GM18511 (cell line): ENCODE measurements around the gene PIP4P1.

Source experiments
- ATAC-seq: cut with Tn5 transposase; IDR thresholded peaks from one replicate; pipeline ENCODE4 v1.9.1; 2021; ENCODE audit warnings: mild to moderate bottlenecking, moderate library complexity; ENCODE audit not compliant: unreplicated experiment

Gene PIP4P1

GRCh38 chr14:20438664-20439063 lies 22.6 kb downstream of the PIP4P1 start:
- ATAC-seq, result peak; percentile 52

GRCh38 chr14:20436363-20436755 lies 24.9 kb downstream of the PIP4P1 start:
- ATAC-seq, result no peak

- ATAC-seq, result no peak
Observed at GRCh38 chr14:20435582-20436362, 25.5 kb downstream of the PIP4P1 start, which contains the start of gene KLHL33. KLHL33 (minus strand) TSS chr14:20436166; CDS start chr14:20435811, 355 bp downstream.

GRCh38 chr14:20434701-20435581 lies 26.3 kb downstream of the PIP4P1 start:
- ATAC-seq, result no peak

- ATAC-seq, result no peak
Observed at GRCh38 chr14:20429801-20430669, 31.2 kb downstream of the PIP4P1 start.

- ATAC-seq, result no peak
Observed at GRCh38 chr14:20428802-20429201, 32.4 kb downstream of the PIP4P1 start.

- ATAC-seq, result peak; percentile 43
Observed at GRCh38 chr14:20428010-20428365, 33.2 kb downstream of the PIP4P1 start.

- ATAC-seq, result peak; percentile 86
Observed at GRCh38 chr14:20427231-20428009, 33.8 kb downstream of the PIP4P1 start.

GRCh38 chr14:20424851-20425250 lies 36.4 kb downstream of the PIP4P1 start:
- ATAC-seq, result no peak

GRCh38 chr14:20422886-20423285 lies 38.3 kb downstream of the PIP4P1 start:
- ATAC-seq, result no peak

- ATAC-seq, result no peak
Observed at GRCh38 chr14:20421267-20421666, 40.0 kb downstream of the PIP4P1 start.

GRCh38 chr14:20419419-20419818 lies 41.8 kb downstream of the PIP4P1 start:
- ATAC-seq, result no peak

GRCh38 chr14:20418501-20418909 lies 42.7 kb downstream of the PIP4P1 start:
- ATAC-seq, result no peak

- no peak for ATAC-seq
Observed at GRCh38 chr14:20417250-20418186, 43.7 kb downstream of the PIP4P1 start.

GRCh38 chr14:20416223-20416622 lies 45.0 kb downstream of the PIP4P1 start:
- ATAC-seq, result no peak

GRCh38 chr14:20415782-20416206 lies 45.4 kb downstream of the PIP4P1 start:
- peak; percentile 57 for ATAC-seq

GRCh38 chr14:20413744-20414082 lies 47.5 kb downstream of the PIP4P1 start:
- ATAC-seq, result peak; percentile 41

GRCh38 chr14:20412876-20413743 lies 48.1 kb downstream of the PIP4P1 start, which contains the start of gene TEP1:
TEP1 (minus strand) TSS chr14:20413501; CDS start chr14:20408439, 5,062 bp downstream.
- ATAC-seq, result peak; percentile 81
